Measurements from ENCODE around the gene TRIM65.

TRIM65 gene

GRCh38 chr17:75847614-75848522, 48.9 kb downstream of the TRIM65 start:
- Mint-ChIP-seq H3K9me3 (ENCODE audit: low read depth) (no peaks in the 10 kb centered on the region), H3K27ac (no peak overlapping the region), H3K4me1 (ENCODE audit: low read depth) (peaks cover 22% of the 10 kb centered on the region), H3K4me3 (no peak overlapping the region), H3K36me3 (no peaks in the 10 kb centered on the region), H3K27me3 (no peaks in the 10 kb centered on the region)

- Mint-ChIP-seq H3K36me3 (no peaks in the 10 kb centered on the region), H3K4me3 (no peak overlapping the region), H3K27me3 (no peaks in the 10 kb centered on the region), H3K27ac (no peak overlapping the region), H3K4me1 (ENCODE audit: low read depth) (peaks cover 22% of the 10 kb centered on the region), H3K9me3 (ENCODE audit: low read depth) (no peaks in the 10 kb centered on the region)
Measured at GRCh38 chr17:75846692-75847613, 49.8 kb downstream of the TRIM65 start.

- no peaks in the 10 kb centered on the region for H3K9me3 Mint-ChIP-seq (ENCODE audit: low read depth)
- peak overlapping the region; percentile 32 for H3K4me3 Mint-ChIP-seq
- peak overlapping the region; percentile 70 for H3K27ac Mint-ChIP-seq
- no peaks in the 10 kb centered on the region for H3K27me3 Mint-ChIP-seq
- no peaks in the 10 kb centered on the region for H3K36me3 Mint-ChIP-seq
- peaks cover 20% of the 10 kb centered on the region for H3K4me1 Mint-ChIP-seq (ENCODE audit: low read depth)
Measured at GRCh38 chr17:75845933-75846691, 50.6 kb downstream of the TRIM65 start.

- H3K9me3 Mint-ChIP-seq (ENCODE audit: low read depth), result no peaks in the 10 kb centered on the region
- H3K27ac Mint-ChIP-seq, result peak overlapping the region; percentile 58
- H3K4me1 Mint-ChIP-seq (ENCODE audit: low read depth), result peaks cover 20% of the 10 kb centered on the region
- no peaks in the 10 kb centered on the region for H3K36me3 Mint-ChIP-seq
- no peaks in the 10 kb centered on the region for H3K27me3 Mint-ChIP-seq
- H3K4me3 Mint-ChIP-seq, result peak overlapping the region; percentile 66
Measured at GRCh38 chr17:75845058-75845711, 51.6 kb downstream of the TRIM65 start.

- H3K4me3 Mint-ChIP-seq, result peak overlapping the region; percentile 92
- no peaks in the 10 kb centered on the region for H3K9me3 Mint-ChIP-seq (ENCODE audit: low read depth)
- H3K36me3 Mint-ChIP-seq, result no peaks in the 10 kb centered on the region
- no peaks in the 10 kb centered on the region for H3K27me3 Mint-ChIP-seq
- peaks cover 20% of the 10 kb centered on the region for H3K4me1 Mint-ChIP-seq (ENCODE audit: low read depth)
- peak overlapping the region; percentile 93 for H3K27ac Mint-ChIP-seq
Measured at GRCh38 chr17:75844530-75845057, 52.2 kb downstream of the TRIM65 start.

- Mint-ChIP-seq H3K27me3 (no peaks in the 10 kb centered on the region), H3K4me3 (peak within 1 kb of the TSS; percentile 92), H3K36me3 (no peaks in the 10 kb centered on the region), H3K9me3 (ENCODE audit: low read depth) (no peaks in the 10 kb centered on the region), H3K4me1 (ENCODE audit: low read depth) (peaks cover 19% of the 10 kb centered on the region), H3K27ac (peak within 1 kb of the TSS; percentile 93)
Measured at GRCh38 chr17:75843577-75844529, 52.9 kb downstream of the TRIM65 start, which contains the start of gene UNC13D. Gene UNC13D, minus strand, starts transcription at chr17:75844404. Its CDS starts 67 bp downstream, at chr17:75844337.

GRCh38 chr17:75842963-75843576, 53.7 kb downstream of the TRIM65 start:
- H3K27me3 Mint-ChIP-seq, result no peaks in the 10 kb centered on the region
- peak overlapping the region; percentile 84 for H3K27ac Mint-ChIP-seq
- H3K4me1 Mint-ChIP-seq (ENCODE audit: low read depth), result peaks cover 16% of the 10 kb centered on the region
- H3K4me3 Mint-ChIP-seq, result peak overlapping the region; percentile 92
- H3K9me3 Mint-ChIP-seq (ENCODE audit: low read depth), result no peaks in the 10 kb centered on the region
- no peaks in the 10 kb centered on the region for H3K36me3 Mint-ChIP-seq

- no peak overlapping the region for H3K27ac Mint-ChIP-seq
- no peaks in the 10 kb centered on the region for H3K36me3 Mint-ChIP-seq
- peak overlapping the region; percentile 92 for H3K4me3 Mint-ChIP-seq
- H3K27me3 Mint-ChIP-seq, result no peaks in the 10 kb centered on the region
- H3K4me1 Mint-ChIP-seq (ENCODE audit: low read depth), result peaks cover 22% of the 10 kb centered on the region
- no peaks in the 10 kb centered on the region for H3K9me3 Mint-ChIP-seq (ENCODE audit: low read depth)
Measured at GRCh38 chr17:75842411-75842810, 54.3 kb downstream of the TRIM65 start.

GRCh38 chr17:75840799-75841164, 56.0 kb downstream of the TRIM65 start:
- Mint-ChIP-seq H3K4me3 (no peak overlapping the region), H3K27me3 (no peaks in the 10 kb centered on the region), H3K9me3 (ENCODE audit: low read depth) (no peaks in the 10 kb centered on the region), H3K4me1 (ENCODE audit: low read depth) (peaks cover 22% of the 10 kb centered on the region), H3K36me3 (no peaks in the 10 kb centered on the region), H3K27ac (no peak overlapping the region)

GRCh38 chr17:75839942-75840798, 56.6 kb downstream of the TRIM65 start:
- Mint-ChIP-seq H3K27ac (no peak overlapping the region), H3K27me3 (no peaks in the 10 kb centered on the region), H3K4me3 (no peak overlapping the region), H3K9me3 (ENCODE audit: low read depth) (no peaks in the 10 kb centered on the region), H3K36me3 (no peaks in the 10 kb centered on the region), H3K4me1 (ENCODE audit: low read depth) (peaks cover 20% of the 10 kb centered on the region)
